K562 (cell line): ENCODE measurements around the gene HIVEP3. TPM values are rescaled to one million over a fixed set of nuclear protein-coding genes. Genes with fewer than 3 reads are reported as not detected.

Experiments
- AFF1 ChIP-seq, 2 experiments: fragments of 450-650 bp; IDR thresholded peaks; 2 replicates each; pipeline ENCODE4 v1.6.1; 2018; ENCODE audit warnings: mild to moderate bottlenecking in 2 of 2, low read depth in 1 of 2; ENCODE audit not compliant: partially characterized antibody in 2 of 2
- ATF6 ChIP-seq: sonication (generic); formaldehyde crosslinking; IDR thresholded peaks from 2 replicates; pipeline ENCODE4 v1.4.0; 2020; ENCODE audit warnings: mild to moderate bottlenecking, missing genetic modification reagents
- KDM5B ChIP-seq: fragments of 200-600 bp; sonication (generic); IDR thresholded peaks from 2 replicates; pipeline ENCODE4 v1.6.1; 2012; ENCODE audit warnings: low read depth, mild to moderate bottlenecking, moderate library complexity, low read length, control low read depth, inconsistent platforms; ENCODE audit not compliant: insufficient replicate concordance
- RAD21 ChIP-seq, 2 experiments: fragments of 250-450 bp in 1 of 2; fragments of 450-650 bp in 1 of 2; sonication (Bioruptor Pico) in 1 of 2; formaldehyde crosslinking in 1 of 2; IDR thresholded peaks in 1 of 2; conservative IDR thresholded peaks in 1 of 2; 2 replicates each; pipeline versions ENCODE4 v1.4.0 to v1.8.0; 2020 to 2022; ENCODE audit warnings: mild to moderate bottlenecking in 2 of 2, moderate library complexity in 1 of 2
- SRSF7 ChIP-seq: fragments of 200-400 bp; formaldehyde crosslinking; optimal IDR thresholded peaks from 2 replicates; pipeline ENCODE3; 2017; ENCODE audit warnings: mild to moderate bottlenecking, low read depth, low read length
- ZBTB12 ChIP-seq: fragments of 250-450 bp; sonication (Bioruptor Pico); IDR thresholded peaks from 2 replicates; pipeline ENCODE4 v1.4.0; 2020
- ZNF165 ChIP-seq: fragments of 250-450 bp; sonication (Bioruptor Pico); IDR thresholded peaks from 2 replicates; pipeline ENCODE4 v1.4.0; 2020; ENCODE audit warnings: borderline replicate concordance
- polyA plus RNA-seq, 8 experiments: library from polyadenylated mRNA; depleted of rRNA in 4 of 8; stranded (reverse) in 5 of 8; unstranded in 3 of 8; fragments of >200 nt; fragmentation: Nextera tagmentation in 2 of 8; fragmentation: Illumina TruSeq in 1 of 8; extraction: Ambion mirVana in 2 of 8; extraction: Trizol in 1 of 8; gene quantifications; 2 replicates each; pipeline versions ENCODE4 v1.2.1 to v1.2.3, GENCODE V29; 2011 to 2014; ENCODE audit warnings: inconsistent platforms in 1 of 8, missing spikeins in 1 of 8
- total RNA-seq, 7 experiments: library from RNA; depleted of rRNA in 6 of 7; stranded (reverse); fragments of >200 nt in 6 of 7; fragmentation: Illumina TruSeq in 2 of 7; extraction: Trizol in 2 of 7; gene quantifications; 2 replicates each; pipeline versions ENCODE4 v1.2.1 to v1.2.3, GENCODE V29; 2011 to 2021; ENCODE audit warnings: low replicate concordance in 1 of 7

The HIVEP3 gene
- total and polyA plus RNA-seq, 9 of the 15 experiments (the other 6 are each of a cell fraction or from before 2014, with no cell fraction given), result 0.09 to 0.58 (median 0.34) TPM; not detected in 1

- TF ChIP-seq AFF1 (IDR thresholded peaks at IDR 0.05; ENCODE audit: low read depth in 1 of 2, partially characterized antibody in 2 of 2), result no peak
- TF ChIP-seq KDM5B, result no peak
- no peak for TF ChIP-seq ZBTB12 (CRISPR knock-in tag)
- no peak for TF ChIP-seq ZNF165 (CRISPR knock-in tag)
- no peak for TF ChIP-seq SRSF7
- no peak for TF ChIP-seq RAD21 (CRISPR knock-in tag; conservative IDR thresholded peaks at IDR 0.05 in 1 of 2, IDR thresholded peaks at IDR 0.05 in 1 of 2)
- TF ChIP-seq ATF6 (CRISPR knock-in tag), result no peak
Measured at GRCh38 chr1:41875487-41875886, 43.2 kb downstream of the HIVEP3 start (continued).
